Neutrophil (primary cell): ENCODE data around the gene STARD10.

Experiments used
- H3K27ac ChIP-seq: fragments of 200-600 bp; sonication (generic); 2 replicates; pipeline ENCODE4 v1.5.1; 2016; ENCODE audit warnings: mild to moderate bottlenecking, moderate library complexity
- H3K27me3 ChIP-seq: fragments of 200-600 bp; sonication (generic); 2 replicates; pipeline ENCODE4 v1.6.0; 2016; ENCODE audit warnings: mild to moderate bottlenecking
- H3K36me3 ChIP-seq: fragments of 200-600 bp; sonication (generic); 2 replicates; pipeline ENCODE4 v1.5.1; 2017
- H3K4me1 ChIP-seq, 2 experiments: fragments of 200-600 bp in 1 of 2; sonication (generic) in 1 of 2; 1 replicate in 1 of 2; 2 replicates in 1 of 2; pipeline versions ENCODE4 v1.5.1 to v1.6.1; 2013 to 2016; ENCODE audit warnings: low read depth in 1 of 2, low read length in 1 of 2, mild to moderate bottlenecking in 1 of 2, moderate library complexity in 1 of 2; ENCODE audit not compliant: control insufficient read depth in 1 of 2, insufficient read depth in 1 of 2
- H3K4me3 ChIP-seq, 2 experiments: fragments of 200-600 bp in 1 of 2; sonication (generic) in 1 of 2; 1 replicate in 1 of 2; 2 replicates in 1 of 2; pipeline ENCODE4 v1.5.1; 2013 to 2016; ENCODE audit warnings: low read depth in 1 of 2, low read length in 1 of 2, mild to moderate bottlenecking in 1 of 2, moderate library complexity in 1 of 2
- H3K9me3 ChIP-seq: fragments of 200-600 bp; sonication (generic); 2 replicates; pipeline ENCODE4 v1.5.1; 2016
- CTCF ChIP-seq: fragments of 200-600 bp; sonication (generic); IDR thresholded peaks from 2 replicates; pipeline ENCODE4 v1.5.1; 2016; ENCODE audit warnings: antibody characterized with exemption

The STARD10 gene

GRCh38 chr11:72766152-72766902 is 27.5 kb downstream of the STARD10 start:
- H3K4me3 ChIP-seq = no peak overlapping the region
- H3K9me3 ChIP-seq = no peaks in the 10 kb centered on the region
- H3K27me3 ChIP-seq = no peaks in the 10 kb centered on the region
- no peak overlapping the region for H3K27ac ChIP-seq
- H3K36me3 ChIP-seq = no peaks in the 10 kb centered on the region
- no peaks in the 10 kb centered on the region for H3K4me1 ChIP-seq
- no peak for TF ChIP-seq CTCF

GRCh38 chr11:72764503-72764902 is 29.3 kb downstream of the STARD10 start:
- Histone ChIP-seq H3K27me3 (no peaks in the 10 kb centered on the region), H3K4me3 (no peak overlapping the region), H3K9me3 (no peaks in the 10 kb centered on the region), H3K27ac (no peak overlapping the region), H3K36me3 (no peaks in the 10 kb centered on the region), H3K4me1 (no peaks in the 10 kb centered on the region)
- TF ChIP-seq CTCF = no peak

DNA sequence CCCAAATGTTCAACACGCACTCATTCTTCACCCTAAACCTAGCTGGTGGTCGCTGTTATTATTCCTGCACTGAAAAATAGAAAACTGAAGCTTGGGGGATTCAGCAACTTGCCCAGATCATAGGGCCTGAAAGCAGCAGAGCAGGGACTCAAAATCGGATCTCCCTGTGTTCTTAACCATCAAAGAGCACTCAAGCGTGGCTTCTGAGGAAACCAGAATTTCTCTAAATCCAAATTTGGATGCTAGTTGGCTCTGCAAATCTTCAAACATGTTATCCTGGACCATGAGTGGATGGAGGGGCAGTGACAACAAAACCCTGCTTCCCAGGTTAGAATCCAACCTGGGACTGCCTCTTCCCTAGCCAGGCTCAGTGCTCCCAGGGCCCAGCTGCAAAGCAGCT is 30.0 kb downstream of the STARD10 start:
- peaks cover 0 to 4% of the 10 kb centered on the region in 2 experiments for H3K4me1 ChIP-seq
- H3K27ac ChIP-seq = no peak overlapping the region
- no peak overlapping the region for H3K4me3 ChIP-seq
- H3K36me3 ChIP-seq = no peaks in the 10 kb centered on the region
- no peaks in the 10 kb centered on the region for H3K9me3 ChIP-seq
- TF ChIP-seq CTCF = no peak
- H3K27me3 ChIP-seq = no peaks in the 10 kb centered on the region

DNA sequence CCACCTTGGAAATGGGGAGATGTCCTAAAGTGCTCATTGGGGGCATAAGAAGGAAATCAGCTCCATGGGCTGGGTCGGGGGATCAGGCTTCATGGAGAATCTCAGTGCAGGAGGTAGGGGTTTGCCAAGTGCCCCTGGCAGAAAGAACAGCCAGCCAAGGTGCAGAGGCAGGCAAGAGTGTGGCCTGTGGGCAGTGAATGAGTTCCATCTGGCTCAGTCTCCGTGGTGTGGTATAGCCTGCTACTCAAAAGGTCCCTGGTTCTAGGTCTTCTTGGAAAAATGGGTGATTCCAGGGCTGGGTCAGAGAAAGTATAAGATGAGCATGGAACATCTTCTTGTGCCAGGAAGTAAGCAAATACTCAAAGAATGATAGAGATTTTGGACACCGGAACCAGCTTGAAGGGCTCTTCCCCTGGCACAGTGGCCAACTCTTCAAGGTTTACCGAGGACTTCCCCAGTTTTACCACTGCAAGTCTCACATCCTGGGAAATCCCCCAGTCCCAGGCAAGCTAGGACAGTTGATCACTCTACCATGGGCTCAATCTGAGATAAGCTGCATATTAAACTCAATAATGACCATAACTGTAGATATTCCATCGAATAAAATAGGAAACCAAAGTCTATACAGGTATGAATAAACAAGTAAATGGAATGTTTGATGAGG is 31.1 kb downstream of the STARD10 start:
- Histone ChIP-seq H3K9me3 (no peaks in the 10 kb centered on the region), H3K4me3 (no peak overlapping the region), H3K4me1 (peaks cover 0 to 13% of the 10 kb centered on the region in 2 experiments), H3K27me3 (no peaks in the 10 kb centered on the region), H3K36me3 (no peaks in the 10 kb centered on the region), H3K27ac (no peak overlapping the region)
- no peak for TF ChIP-seq CTCF

GRCh38 chr11:72760539-72761405 is 33.1 kb downstream of the STARD10 start:
- H3K9me3 ChIP-seq = no peaks in the 10 kb centered on the region
- no peak overlapping the region for H3K27ac ChIP-seq
- H3K4me1 ChIP-seq = peaks cover 0 to 13% of the 10 kb centered on the region in 2 experiments
- H3K27me3 ChIP-seq = no peaks in the 10 kb centered on the region
- H3K36me3 ChIP-seq = peaks cover 12% of the 10 kb centered on the region
- no peak overlapping the region for H3K4me3 ChIP-seq
- TF ChIP-seq CTCF = no peak
